SK-N-SH treated with all-trans-retinoic acid at 6 μM for 48 hours (cell line): ENCODE data around the gene CTSG.

Experiments used
- ARNTL ChIP-seq: fragments of 450-650 bp; formaldehyde crosslinking; IDR thresholded peaks from 2 replicates; pipeline ENCODE4 v1.5.0; 2020; ENCODE audit warnings: low read depth, mild to moderate bottlenecking, moderate library complexity, borderline replicate concordance
- BACH2 ChIP-seq: fragments of 250-450 bp; sonication (Bioruptor Pico); IDR thresholded peaks from 2 replicates; pipeline ENCODE4 v1.9.0; 2021; ENCODE audit warnings: mild to moderate bottlenecking, borderline replicate concordance
- ESRRG ChIP-seq: fragments of 250-450 bp; sonication (Bioruptor Pico); IDR thresholded peaks from 2 replicates; pipeline ENCODE4 v1.6.1; 2021; ENCODE audit warnings: mild to moderate bottlenecking
- GLIS3 ChIP-seq: fragments of 250-450 bp; sonication (Bioruptor Pico); IDR thresholded peaks from 2 replicates; pipeline ENCODE4 v1.5.0; 2020; ENCODE audit warnings: mild to moderate bottlenecking, moderate library complexity
- ISL1 ChIP-seq: fragments of 250-450 bp; sonication (Bioruptor Pico); IDR thresholded peaks from 2 replicates; pipeline ENCODE4 v2.1.2; 2022; ENCODE audit warnings: mild to moderate bottlenecking, moderate library complexity
- PPARA ChIP-seq: fragments of 250-450 bp; sonication (Bioruptor Pico); IDR thresholded peaks from 2 replicates; pipeline ENCODE4 v1.5.0; 2020; ENCODE audit warnings: mild to moderate bottlenecking, borderline replicate concordance
- RARB ChIP-seq: fragments of 250-450 bp; sonication (Bioruptor Pico); IDR thresholded peaks from 2 replicates; pipeline ENCODE4 v1.8.0; 2021; ENCODE audit warnings: mild to moderate bottlenecking, moderate library complexity
- SNAI2 ChIP-seq: fragments of 250-450 bp; sonication (Bioruptor Pico); IDR thresholded peaks from 2 replicates; pipeline ENCODE4 v1.5.0; 2020; ENCODE audit warnings: mild to moderate bottlenecking, moderate library complexity
- TSHZ2 ChIP-seq: fragments of 250-450 bp; sonication (Bioruptor Pico); IDR thresholded peaks from 2 replicates; pipeline ENCODE4 v1.5.0; 2020; ENCODE audit warnings: mild to moderate bottlenecking, moderate library complexity
- ZC3H10 ChIP-seq: fragments of 250-450 bp; sonication (Bioruptor Pico); IDR thresholded peaks from 2 replicates; pipeline ENCODE4 v1.5.1; 2021; ENCODE audit warnings: mild to moderate bottlenecking, moderate library complexity
- ZFP30 ChIP-seq: fragments of 450-650 bp; formaldehyde crosslinking; IDR thresholded peaks from 2 replicates; pipeline ENCODE4 v1.5.0; 2022; ENCODE audit warnings: mild to moderate bottlenecking, moderate library complexity
- ZNF70 ChIP-seq: fragments of 450-650 bp; formaldehyde crosslinking; IDR thresholded peaks from 2 replicates; pipeline ENCODE4 v1.5.0; 2020; ENCODE audit warnings: mild to moderate bottlenecking, moderate library complexity
- TF ChIP-seq, protein P1 (sequence below): fragments of 250-450 bp; sonication (Bioruptor Pico); IDR thresholded peaks from 2 replicates; pipeline ENCODE4 v1.8.0; 2020; ENCODE audit warnings: mild to moderate bottlenecking, moderate library complexity, borderline replicate concordance

- TF ChIP-seq GLIS3 (no peak), RARB (CRISPR knock-in tag) (no peak), SNAI2 (CRISPR knock-in tag) (no peak), PPARA (CRISPR knock-in tag) (no peak), ZC3H10 (CRISPR knock-in tag) (no peak), TSHZ2 (CRISPR knock-in tag) (no peak), ARNTL (CRISPR knock-in tag) (no peak), ZNF70 (CRISPR knock-in tag) (no peak), ZFP30 (CRISPR knock-in tag) (no peak), ISL1 (no peak), BACH2 (CRISPR knock-in tag) (no peak), ESRRG (CRISPR knock-in tag) (no peak)
- TF ChIP-seq, protein P1, sequence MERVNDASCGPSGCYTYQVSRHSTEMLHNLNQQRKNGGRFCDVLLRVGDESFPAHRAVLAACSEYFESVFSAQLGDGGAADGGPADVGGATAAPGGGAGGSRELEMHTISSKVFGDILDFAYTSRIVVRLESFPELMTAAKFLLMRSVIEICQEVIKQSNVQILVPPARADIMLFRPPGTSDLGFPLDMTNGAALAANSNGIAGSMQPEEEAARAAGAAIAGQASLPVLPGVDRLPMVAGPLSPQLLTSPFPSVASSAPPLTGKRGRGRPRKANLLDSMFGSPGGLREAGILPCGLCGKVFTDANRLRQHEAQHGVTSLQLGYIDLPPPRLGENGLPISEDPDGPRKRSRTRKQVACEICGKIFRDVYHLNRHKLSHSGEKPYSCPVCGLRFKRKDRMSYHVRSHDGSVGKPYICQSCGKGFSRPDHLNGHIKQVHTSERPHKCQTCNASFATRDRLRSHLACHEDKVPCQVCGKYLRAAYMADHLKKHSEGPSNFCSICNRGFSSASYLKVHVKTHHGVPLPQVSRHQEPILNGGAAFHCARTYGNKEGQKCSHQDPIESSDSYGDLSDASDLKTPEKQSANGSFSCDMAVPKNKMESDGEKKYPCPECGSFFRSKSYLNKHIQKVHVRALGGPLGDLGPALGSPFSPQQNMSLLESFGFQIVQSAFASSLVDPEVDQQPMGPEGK (CRISPR knock-in tag) = no peak
These were observed at the start of gene CTSG for GRCh38 chr14:24576182-24576581.
